ENCODE results near the gene MEIS3.
"Not testable (repeated sequence)": the region's sequence is repeated elsewhere in the genome, so short reads cannot be mapped to it uniquely, and the experiment has no call there.

MEIS3 gene

DNA sequence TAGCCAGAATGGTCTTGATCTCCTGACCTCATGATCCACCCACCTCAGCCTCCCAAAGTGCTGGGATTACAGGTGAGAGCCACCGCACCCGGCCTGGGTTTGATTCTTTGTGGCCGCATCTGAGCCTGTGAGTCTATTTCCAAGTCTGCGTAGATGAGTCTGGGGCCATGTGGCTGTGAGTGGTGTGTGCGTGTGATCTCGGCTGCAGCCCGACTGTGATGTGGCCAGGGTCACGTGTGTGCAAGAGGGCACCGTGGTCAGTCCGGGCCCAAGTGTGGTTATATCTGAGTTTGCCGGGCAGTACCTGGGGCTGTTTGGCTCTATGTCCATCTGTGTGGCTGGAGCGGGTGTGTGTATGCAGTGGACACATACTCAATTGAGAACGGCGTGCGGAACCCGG lies 5.4 kb downstream of the MEIS3 start:
- Histone ChIP-seq H2AFZ (ENCODE audit: low read length) (no peak overlapping the region), H3K9me2 (ENCODE audit: low read depth, low read length) (no peaks in the 10 kb centered on the region), H3K4me1 (ENCODE audit: insufficient read depth, low read length, severe bottlenecking) (no peaks in the 10 kb centered on the region), H3K9ac (ENCODE audit: low read length) (no peak overlapping the region), H3K9me3 (ENCODE audit: low read length) (no peaks in the 10 kb centered on the region), H3K27ac (ENCODE audit: low read depth, low read length, poor library complexity, severe bottlenecking) (no peak overlapping the region), H3K27me3 (ENCODE audit: insufficient read depth, low read length) (peaks cover 8% of the 10 kb centered on the region; the same call in 1 of the 2 replicates), H3K79me2 (ENCODE audit: insufficient read depth, low read length) (no peaks in the 10 kb centered on the region), H3F3A (ENCODE audit: insufficient read depth, low read length) (no peaks in the 10 kb centered on the region), H3K4me2 (ENCODE audit: low read length) (no peak overlapping the region), H3K4me3 (ENCODE audit: low read depth, low read length, poor library complexity, severe bottlenecking) (no peak overlapping the region), H4K20me1 (ENCODE audit: insufficient read depth, low read length) (no peaks in the 10 kb centered on the region), H3K36me3 (ENCODE audit: insufficient read depth, low read length) (no peaks in the 10 kb centered on the region)
- no peak for TF ChIP-seq EZH2 (IDR thresholded peaks at IDR 0.05; ENCODE audit: borderline replicate concordance, low read length)
- TF ChIP-seq, protein P1, sequence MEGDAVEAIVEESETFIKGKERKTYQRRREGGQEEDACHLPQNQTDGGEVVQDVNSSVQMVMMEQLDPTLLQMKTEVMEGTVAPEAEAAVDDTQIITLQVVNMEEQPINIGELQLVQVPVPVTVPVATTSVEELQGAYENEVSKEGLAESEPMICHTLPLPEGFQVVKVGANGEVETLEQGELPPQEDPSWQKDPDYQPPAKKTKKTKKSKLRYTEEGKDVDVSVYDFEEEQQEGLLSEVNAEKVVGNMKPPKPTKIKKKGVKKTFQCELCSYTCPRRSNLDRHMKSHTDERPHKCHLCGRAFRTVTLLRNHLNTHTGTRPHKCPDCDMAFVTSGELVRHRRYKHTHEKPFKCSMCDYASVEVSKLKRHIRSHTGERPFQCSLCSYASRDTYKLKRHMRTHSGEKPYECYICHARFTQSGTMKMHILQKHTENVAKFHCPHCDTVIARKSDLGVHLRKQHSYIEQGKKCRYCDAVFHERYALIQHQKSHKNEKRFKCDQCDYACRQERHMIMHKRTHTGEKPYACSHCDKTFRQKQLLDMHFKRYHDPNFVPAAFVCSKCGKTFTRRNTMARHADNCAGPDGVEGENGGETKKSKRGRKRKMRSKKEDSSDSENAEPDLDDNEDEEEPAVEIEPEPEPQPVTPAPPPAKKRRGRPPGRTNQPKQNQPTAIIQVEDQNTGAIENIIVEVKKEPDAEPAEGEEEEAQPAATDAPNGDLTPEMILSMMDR (IDR thresholded peaks at IDR 0.05; ENCODE audit: low read length) = no peak

DNA sequence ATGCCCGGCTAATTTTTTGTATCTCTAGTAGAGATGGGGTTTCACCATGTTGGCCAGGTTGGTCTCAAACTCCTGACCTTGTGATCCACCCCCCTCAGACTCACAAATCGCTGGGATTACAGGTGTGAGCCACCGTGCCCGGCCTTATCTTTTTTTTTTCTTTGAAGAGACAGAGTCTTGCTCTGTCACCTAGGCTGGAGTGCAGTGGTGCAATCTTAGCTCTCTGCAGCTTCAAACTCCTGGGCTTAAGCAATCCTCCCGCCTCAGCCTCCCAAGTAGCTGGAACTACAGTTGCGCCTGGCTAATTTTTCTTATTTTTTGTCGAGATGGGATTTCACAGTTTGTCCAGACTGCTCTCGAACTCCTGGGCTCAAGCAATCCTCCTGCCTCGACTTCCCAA lies 7.6 kb downstream of the MEIS3 start:
- H3K9me2 ChIP-seq (ENCODE audit: low read depth, low read length); H3K27ac ChIP-seq (ENCODE audit: low read depth, low read length, poor library complexity, severe bottlenecking); H3K27me3 ChIP-seq (ENCODE audit: insufficient read depth, low read length); H3F3A ChIP-seq (ENCODE audit: insufficient read depth, low read length); H2AFZ ChIP-seq (ENCODE audit: low read length); H3K9me3 ChIP-seq (ENCODE audit: low read length); H3K79me2 ChIP-seq (ENCODE audit: insufficient read depth, low read length); H3K9ac ChIP-seq (ENCODE audit: low read length); H4K20me1 ChIP-seq (ENCODE audit: insufficient read depth, low read length); H3K4me1 ChIP-seq (ENCODE audit: insufficient read depth, low read length, severe bottlenecking); H3K4me3 ChIP-seq (ENCODE audit: low read depth, low read length, poor library complexity, severe bottlenecking); H3K4me2 ChIP-seq (ENCODE audit: low read length); H3K36me3 ChIP-seq (ENCODE audit: insufficient read depth, low read length): not testable (repeated sequence)

DNA sequence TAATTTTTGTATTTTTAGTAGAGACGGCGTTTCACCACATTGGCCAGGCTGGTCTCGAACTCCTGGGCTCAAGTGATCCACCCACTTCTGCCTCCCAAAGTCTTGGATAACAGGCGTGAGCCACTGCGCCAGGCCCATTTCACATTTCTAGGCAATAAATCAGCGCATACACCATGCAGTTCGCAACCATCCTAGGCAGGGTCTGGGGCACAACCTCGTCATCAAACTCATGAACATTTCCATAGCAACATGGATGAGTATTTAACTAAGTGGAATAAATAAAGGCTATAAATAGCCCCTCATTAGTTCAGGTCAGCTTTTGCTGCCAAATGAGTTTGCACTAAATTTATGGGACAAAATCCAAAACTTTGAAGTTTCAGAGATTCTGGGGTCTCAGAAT lies 8.2 kb downstream of the MEIS3 start:
- no peaks in the 10 kb centered on the region for H3K9me2 ChIP-seq (ENCODE audit: low read depth, low read length)
- no peak overlapping the region for H3K4me3 ChIP-seq (ENCODE audit: low read depth, low read length, poor library complexity, severe bottlenecking)
- no peaks in the 10 kb centered on the region for H3K79me2 ChIP-seq (ENCODE audit: insufficient read depth, low read length)
- no peaks in the 10 kb centered on the region for H4K20me1 ChIP-seq (ENCODE audit: insufficient read depth, low read length)
- no peaks in the 10 kb centered on the region for H3F3A ChIP-seq (ENCODE audit: insufficient read depth, low read length)
- H3K9me3 ChIP-seq (ENCODE audit: low read length) = no peaks in the 10 kb centered on the region
- H2AFZ ChIP-seq (ENCODE audit: low read length) = no peak overlapping the region
- no peak overlapping the region for H3K9ac ChIP-seq (ENCODE audit: low read length)
- peaks cover 7% of the 10 kb centered on the region; the same call in 1 of the 2 replicates for H3K27me3 ChIP-seq (ENCODE audit: insufficient read depth, low read length)
- no peaks in the 10 kb centered on the region for H3K36me3 ChIP-seq (ENCODE audit: insufficient read depth, low read length)
- H3K4me2 ChIP-seq (ENCODE audit: low read length) = no peak overlapping the region
- TF ChIP-seq, protein P1 (IDR thresholded peaks at IDR 0.05; ENCODE audit: low read length) = no peak
- no peak for TF ChIP-seq EZH2 (IDR thresholded peaks at IDR 0.05; ENCODE audit: borderline replicate concordance, low read length)
- H3K27ac ChIP-seq (ENCODE audit: low read depth, low read length, poor library complexity, severe bottlenecking) = no peak overlapping the region
- H3K4me1 ChIP-seq (ENCODE audit: insufficient read depth, low read length, severe bottlenecking) = no peaks in the 10 kb centered on the region

DNA sequence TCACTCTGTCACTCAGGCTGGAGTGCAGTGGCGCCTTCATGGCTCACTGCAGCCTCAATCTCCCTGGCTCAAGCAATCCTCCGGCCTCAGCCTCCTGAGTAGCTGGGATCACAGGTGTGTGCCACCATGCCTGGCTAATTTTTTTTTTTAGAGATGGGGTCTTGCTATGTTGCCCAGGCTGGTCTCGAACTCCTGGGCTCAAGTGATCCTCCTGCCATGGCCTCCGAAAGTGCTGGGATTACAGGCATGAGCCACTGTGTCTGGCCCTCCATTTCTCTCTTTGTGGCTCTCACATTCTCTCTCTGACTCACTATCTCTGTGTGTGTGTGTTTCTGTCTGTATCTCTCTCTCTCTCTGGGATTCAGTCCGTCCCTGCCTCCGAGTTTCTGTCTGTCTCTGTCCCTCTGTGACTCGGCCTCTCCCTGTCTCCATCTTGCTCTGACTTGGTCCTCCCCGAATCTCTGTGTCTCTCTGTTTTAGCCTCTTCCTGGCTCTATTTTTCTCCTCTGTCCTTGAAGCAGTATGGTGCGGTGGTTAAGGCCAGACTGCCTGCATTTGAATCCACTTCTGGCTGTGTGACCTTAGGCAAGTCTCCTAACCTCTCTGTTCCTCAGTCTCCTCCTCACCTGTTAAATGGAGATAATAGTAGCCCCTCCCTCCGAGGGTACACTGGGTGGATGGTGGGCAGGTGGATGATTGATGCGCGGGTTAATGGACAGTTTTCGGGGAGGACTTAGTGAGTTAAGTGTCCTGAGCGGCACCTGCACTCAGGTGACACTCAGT lies 11.0 kb downstream of the MEIS3 start:
- Histone ChIP-seq H3K9me2 (ENCODE audit: low read depth, low read length) (no peaks in the 10 kb centered on the region), H3K36me3 (ENCODE audit: insufficient read depth, low read length) (no peaks in the 10 kb centered on the region), H3K9me3 (ENCODE audit: low read length) (no peaks in the 10 kb centered on the region), H3K79me2 (ENCODE audit: insufficient read depth, low read length) (no peaks in the 10 kb centered on the region), H3F3A (ENCODE audit: insufficient read depth, low read length) (no peaks in the 10 kb centered on the region), H3K9ac (ENCODE audit: low read length) (no peak overlapping the region), H3K4me1 (ENCODE audit: insufficient read depth, low read length, severe bottlenecking) (no peaks in the 10 kb centered on the region), H2AFZ (ENCODE audit: low read length) (no peak overlapping the region), H4K20me1 (ENCODE audit: insufficient read depth, low read length) (no peaks in the 10 kb centered on the region), H3K27me3 (ENCODE audit: insufficient read depth, low read length) (0 out of 2 replicates have a peak, but pooled peaks cover 4% of the 10 kb centered on the region), H3K4me2 (ENCODE audit: low read length) (no peak overlapping the region), H3K4me3 (ENCODE audit: low read depth, low read length, poor library complexity, severe bottlenecking) (no peak overlapping the region), H3K27ac (ENCODE audit: low read depth, low read length, poor library complexity, severe bottlenecking) (no peak overlapping the region)
- no peak for TF ChIP-seq EZH2 (IDR thresholded peaks at IDR 0.05; ENCODE audit: borderline replicate concordance, low read length)
- TF ChIP-seq, protein P1 (IDR thresholded peaks at IDR 0.05; ENCODE audit: low read length) = no peak

All from OCI-LY1 (cell line).